H1 (cell line): ENCODE measurements around the gene SLC13A3. TPM values are rescaled to one million over a fixed set of nuclear protein-coding genes. Genes with fewer than 3 reads are reported as not detected.

ENCODE experiments used
- CTCF ChIA-PET: fragments of 300-600 bp; sonication (Branson Sonifier 250); formaldehyde crosslinking; loops from one replicate; lab custom pipeline; 2021; ENCODE audit not compliant: partially characterized antibody; lab: Charles Lee
- POLR2A ChIA-PET: fragments of 300-600 bp; sonication (Branson Sonifier 250); formaldehyde crosslinking; loops from one replicate; lab custom pipeline; 2021; ENCODE audit warnings: inconsistent platforms; ENCODE audit not compliant: partially characterized antibody; lab: Charles Lee
- DNase-seq, 2 experiments: peaks; one replicate each; pipeline versions ENCODE4 v3.0.0 to v3.0.0-alpha.2; 2010 to 2022; ENCODE audit warnings: low spot score in 2 of 2, low read depth in 1 of 2, mixed read lengths in 1 of 2
- FAIRE-seq: peaks from 2 replicates; lab custom pipeline; 2011; peaks lifted over from hg19 to GRCh38; lab: Jason Lieb, UNC
- H2AFZ ChIP-seq: 2 replicates; pipeline ENCODE4 v1.8.1; 2012; ENCODE audit warnings: low read length, inconsistent platforms
- H2AK5ac ChIP-seq: 2 replicates; pipeline ENCODE4 v1.6.1; 2013; ENCODE audit warnings: low read depth, low read length
- H2BK120ac ChIP-seq: replicated peaks from 2 replicates; pipeline ENCODE3; 2013; ENCODE audit warnings: low read depth, low read length, inconsistent platforms
- H2BK12ac ChIP-seq: 2 replicates; pipeline ENCODE4 v1.6.1; 2013; ENCODE audit warnings: low read depth, low read length
- H2BK15ac ChIP-seq: 2 replicates; pipeline ENCODE4 v1.6.1; 2013; ENCODE audit warnings: low read length
- H2BK20ac ChIP-seq: 2 replicates; pipeline ENCODE4 v1.6.1; 2013; ENCODE audit warnings: low read length
- H2BK5ac ChIP-seq: 2 replicates; pipeline ENCODE4 v1.6.1; 2013; ENCODE audit warnings: low read depth, low read length
- H3K14ac ChIP-seq: 2 replicates; pipeline ENCODE4 v1.6.1; 2013; ENCODE audit warnings: inconsistent platforms; ENCODE audit not compliant: insufficient read length
- H3K18ac ChIP-seq: 2 replicates; pipeline ENCODE4 v1.6.1; 2013; ENCODE audit warnings: low read length; ENCODE audit errors: extremely low read depth
- H3K23ac ChIP-seq: 2 replicates; pipeline ENCODE4 v1.6.1; 2013; ENCODE audit warnings: inconsistent platforms; ENCODE audit not compliant: insufficient read length
- H3K23me2 ChIP-seq: 2 replicates; pipeline ENCODE4 v1.6.1; 2013; ENCODE audit warnings: low read depth, low read length
- H3K27ac ChIP-seq: 2 replicates; pipeline ENCODE4 v1.6.1; 2011; ENCODE audit warnings: low read depth, low read length, inconsistent platforms
- H3K27me3 ChIP-seq, 4 experiments: replicated peaks in 1 of 4; 1 replicate in 1 of 4; 2 replicates in 3 of 4; pipeline versions ENCODE4 v1.6.1 to v1.8.1; 2011 to 2013; ENCODE audit warnings: low read length in 3 of 4, mild to moderate bottlenecking in 3 of 4, inconsistent platforms in 2 of 4, mixed read lengths in 2 of 4, moderate library complexity in 1 of 4; ENCODE audit not compliant: control insufficient read depth in 3 of 4, insufficient read depth in 3 of 4; ENCODE audit errors: extremely low read depth in 1 of 4
- H3K36me3 ChIP-seq, 4 experiments: 2 replicates each; pipeline versions ENCODE4 v1.6.1 to v1.8.1; 2011 to 2013; ENCODE audit warnings: mild to moderate bottlenecking in 4 of 4, low read length in 3 of 4, moderate library complexity in 2 of 4, control low read depth in 1 of 4, inconsistent platforms in 1 of 4; ENCODE audit not compliant: insufficient read depth in 4 of 4, control insufficient read depth in 2 of 4
- H3K4ac ChIP-seq: replicated peaks from 2 replicates; pipeline ENCODE3; 2013; ENCODE audit warnings: low read length, low read depth, mixed read lengths, inconsistent platforms; ENCODE audit not compliant: insufficient read length
- H3K4me1 ChIP-seq, 4 experiments: replicated peaks in 1 of 4; 1 replicate in 1 of 4; 2 replicates in 3 of 4; pipeline versions ENCODE4 v1.6.1 to v1.8.1; 2011 to 2013; ENCODE audit warnings: low read length in 3 of 4, inconsistent platforms in 2 of 4, mixed read lengths in 1 of 4; ENCODE audit not compliant: insufficient read depth in 4 of 4, control insufficient read depth in 3 of 4
- H3K4me2 ChIP-seq, 2 experiments: 2 replicates each; pipeline versions ENCODE4 v1.6.1 to v1.8.1; 2011 to 2013; ENCODE audit warnings: low read depth in 2 of 2, low read length in 2 of 2, control low read depth in 1 of 2, inconsistent platforms in 1 of 2, mild to moderate bottlenecking in 1 of 2; ENCODE audit not compliant: insufficient read depth in 1 of 2
- H3K4me3 ChIP-seq, 4 experiments: fragments of 200-600, 300-600 bp in 1 of 4; sonication (generic), shearing (Covaris generic), sonication (Bioruptor Twin) in 1 of 4; 2 replicates each; pipeline versions ENCODE4 v1.5.1 to v1.8.1; 2011 to 2016; ENCODE audit warnings: low read length in 4 of 4, low read depth in 3 of 4, control low read depth in 2 of 4, inconsistent platforms in 2 of 4, mild to moderate bottlenecking in 2 of 4, mixed read lengths in 1 of 4, moderate library complexity in 1 of 4; ENCODE audit not compliant: insufficient read depth in 2 of 4; ENCODE audit errors: extremely low read depth in 1 of 4
- H3K56ac ChIP-seq: replicated peaks from 2 replicates; pipeline ENCODE3; 2013; ENCODE audit warnings: low read depth, mild to moderate bottlenecking, mixed read lengths, low read length, inconsistent platforms; ENCODE audit not compliant: insufficient read length
- H3K79me1 ChIP-seq: 2 replicates; pipeline ENCODE4 v1.6.1; 2013; ENCODE audit warnings: low read depth, low read length, control low read depth
- H3K79me2 ChIP-seq, 2 experiments: 2 replicates each; pipeline versions ENCODE4 v1.6.1 to v1.8.1; 2012 to 2013; ENCODE audit warnings: low read length in 2 of 2, mild to moderate bottlenecking in 2 of 2, inconsistent platforms in 1 of 2; ENCODE audit not compliant: insufficient read depth in 2 of 2, control insufficient read depth in 1 of 2
- H3K9ac ChIP-seq, 4 experiments: replicated peaks in 1 of 4; 1 replicate in 1 of 4; 2 replicates in 3 of 4; pipeline versions ENCODE4 v1.6.1 to v1.8.1; 2011 to 2013; ENCODE audit warnings: low read depth in 3 of 4, low read length in 3 of 4, control low read depth in 2 of 4, mild to moderate bottlenecking in 2 of 4, moderate library complexity in 2 of 4, inconsistent platforms in 1 of 4; ENCODE audit errors: extremely low read depth in 1 of 4
- H3K9me3 ChIP-seq, 2 experiments: 2 replicates each; pipeline versions ENCODE4 v1.6.1 to v1.8.1; 2012 to 2013; ENCODE audit warnings: mild to moderate bottlenecking in 2 of 2, moderate library complexity in 2 of 2, control low read depth in 1 of 2, inconsistent platforms in 1 of 2, low read depth in 1 of 2, low read length in 1 of 2, mixed read lengths in 1 of 2; ENCODE audit not compliant: insufficient read depth in 2 of 2
- H4K20me1 ChIP-seq, 2 experiments: replicated peaks in 1 of 2; 2 replicates each; pipeline versions ENCODE3 to v1.8.1; 2011 to 2013; ENCODE audit warnings: inconsistent platforms in 2 of 2, low read length in 2 of 2, mild to moderate bottlenecking in 1 of 2; ENCODE audit not compliant: insufficient read depth in 2 of 2, control insufficient read depth in 1 of 2
- H4K5ac ChIP-seq: 2 replicates; pipeline ENCODE4 v1.6.1; 2013; ENCODE audit warnings: low read length, low read depth, mixed read lengths, inconsistent platforms; ENCODE audit not compliant: insufficient read length
- H4K8ac ChIP-seq: 2 replicates; pipeline ENCODE4 v1.8.0; 2013; ENCODE audit warnings: mild to moderate bottlenecking, moderate library complexity, low read length, inconsistent platforms; ENCODE audit not compliant: insufficient read depth; ENCODE audit errors: extremely low read depth
- H4K91ac ChIP-seq: replicated peaks from 2 replicates; pipeline ENCODE3; 2013; ENCODE audit warnings: low read length, mixed read lengths, inconsistent platforms; ENCODE audit not compliant: insufficient read length
- KDM5A ChIP-seq: fragments of 200-600 bp; IDR thresholded peaks from 2 replicates; pipeline ENCODE4 v1.7.1; 2012; ENCODE audit warnings: mild to moderate bottlenecking, low read length, inconsistent platforms, mixed read lengths
- RBBP5 ChIP-seq: IDR thresholded peaks from 2 replicates; pipeline ENCODE4 v1.7.1; 2012; ENCODE audit warnings: low read depth, mild to moderate bottlenecking, inconsistent platforms, low read length, moderate library complexity, borderline replicate concordance
- TAF7 ChIP-seq: optimal IDR thresholded peaks from 2 replicates; pipeline ENCODE3; 2011; ENCODE audit warnings: low read depth, mild to moderate bottlenecking, inconsistent platforms, low read length, moderate library complexity, borderline replicate concordance
- YY1 ChIP-seq: IDR thresholded peaks from 2 replicates; pipeline ENCODE4 v1.6.1; 2011; ENCODE audit warnings: low read depth, mild to moderate bottlenecking, low read length
- WGBS, 2 experiments: shearing (Covaris generic) in 1 of 2; methylation state at CpG; one replicate each; pipeline versions ENCODE4 v1.1.6 to v1.1.7; 2013 to 2015; ENCODE audit warnings: low lambda C conversion rate in 2 of 2, mixed read lengths in 2 of 2, inconsistent platforms in 1 of 2, low coverage in 1 of 2, missing lambda C conversion rate in 1 of 2; ENCODE audit not compliant: insufficient replicate concordance in 2 of 2, insufficient coverage in 1 of 2, insufficient read length in 1 of 2; ENCODE audit errors: extremely low coverage in 1 of 2, missing lambda C conversion rate in 1 of 2; 5-methylcytosine and 5-hydroxymethylcytosine counted together
- polyA plus RNA-seq, 7 experiments: library from polyadenylated mRNA; depleted of rRNA in 3 of 7; stranded (reverse) in 5 of 7; unstranded in 2 of 7; fragments of >200 nt in 5 of 7; fragments of 200-250 nt in 2 of 7; gene quantifications; 1 replicate in 5 of 7; 2 replicates in 1 of 7; 4 replicates in 1 of 7; pipeline versions ENCODE4 v1.2.1 to v1.2.3, GENCODE V29; 2011 to 2013; ENCODE audit warnings: missing spikeins in 2 of 7, mixed read lengths in 2 of 7
- total RNA-seq: library from RNA; stranded (reverse); fragmentation: NEBNext Ultra II Directional; extraction: Animal tissue kit (Norgen Biotek cat#: 25700); gene quantifications from 2 replicates; pipeline ENCODE4 v1.2.1, GENCODE V29; 2021

Gene SLC13A3
- total and polyA plus RNA-seq, 2 of the 8 experiments (the other 6 are each of a cell fraction or from before 2014, with no cell fraction given) = 9.4 to 12.6 TPM

DNA sequence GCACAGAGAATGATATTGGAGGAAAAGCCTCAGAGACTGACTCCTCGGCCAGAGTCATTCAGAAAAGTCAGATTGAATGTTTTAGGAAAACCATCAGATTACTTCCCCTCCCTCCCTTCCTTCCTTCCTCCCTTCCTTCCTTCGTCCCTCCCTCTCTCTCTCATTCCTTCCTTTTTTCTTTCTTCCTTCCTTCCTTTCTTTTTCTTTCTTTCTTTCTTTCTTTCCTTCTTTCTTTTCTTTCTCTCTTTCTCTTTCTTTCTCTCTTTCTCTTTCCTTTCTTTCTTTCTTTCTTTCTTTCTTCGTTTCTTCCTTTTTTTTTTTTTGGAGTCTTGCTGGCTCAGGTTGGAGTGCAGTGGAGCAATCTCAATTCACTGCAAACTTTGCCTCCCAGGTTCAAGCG lies 108.2 kb downstream of the SLC13A3 start:
- H3K36me3 ChIP-seq = no peaks in the 10 kb centered on the region
- H2AK5ac ChIP-seq = no peak overlapping the region
- H2BK12ac ChIP-seq = no peak overlapping the region
- no peak overlapping the region for H4K91ac ChIP-seq
- H3K79me1 ChIP-seq = no peaks in the 10 kb centered on the region
- DNase-seq = no peak
- peaks cover 0 to 5% (median 2%) of the 10 kb centered on the region in 4 experiments; a peak in 2 of 7 replicates for H3K4me1 ChIP-seq
- H3K27me3 ChIP-seq = no peaks in the 10 kb centered on the region
- no peak overlapping the region for H2BK120ac ChIP-seq
- no peak overlapping the region for H3K56ac ChIP-seq
- no peak overlapping the region for H3K18ac ChIP-seq
- no peak overlapping the region for H3K4me3 ChIP-seq
- H3K4me2 ChIP-seq = no peak overlapping the region
- no peak for FAIRE-seq
- no peak overlapping the region for H3K9ac ChIP-seq
- no peak overlapping the region for H3K27ac ChIP-seq
- no peak overlapping the region for H3K23ac ChIP-seq
- no peak overlapping the region for H4K8ac ChIP-seq
- H3K4ac ChIP-seq = no peak overlapping the region
- no peaks in the 10 kb centered on the region for H3K79me2 ChIP-seq
- 67% methylated on average over 4 of the region's 4 CpGs; no CpG with 5 or more reads in 1 of the 2 experiments for WGBS, 2 experiments
- H3K14ac ChIP-seq = no peak overlapping the region
- no peaks in the 10 kb centered on the region for H4K20me1 ChIP-seq
- no peaks in the 10 kb centered on the region for H3K9me3 ChIP-seq
- H2BK15ac ChIP-seq = no peak overlapping the region
- H4K5ac ChIP-seq = no peak overlapping the region
- H3K23me2 ChIP-seq = no peaks in the 10 kb centered on the region
- no peak overlapping the region for H2BK20ac ChIP-seq
- H2BK5ac ChIP-seq = no peak overlapping the region
- no peak overlapping the region for H2AFZ ChIP-seq
- POLR2A ChIA-PET = no interaction called here
- CTCF ChIA-PET = interaction anchor here (2.0 to 7.3 kb wide), 4 partner anchors 8 to 138 kb away, joined by 8 to 48 read pairs (median 21); partner anchors contain the start of gene OCSTAMP
- TF ChIP-seq YY1 (no peak), KDM5A (no peak), TAF7 (no peak), RBBP5 (no peak)
